ENCODE data around the gene C1QTNF6. TPM values are rescaled to one million over a fixed set of nuclear protein-coding genes. Genes with fewer than 3 reads are reported as not detected.

The C1QTNF6 gene
- total and polyA plus RNA-seq, 2 experiments from 2014 or later, result 1.7 to 2.3 TPM

DNA sequence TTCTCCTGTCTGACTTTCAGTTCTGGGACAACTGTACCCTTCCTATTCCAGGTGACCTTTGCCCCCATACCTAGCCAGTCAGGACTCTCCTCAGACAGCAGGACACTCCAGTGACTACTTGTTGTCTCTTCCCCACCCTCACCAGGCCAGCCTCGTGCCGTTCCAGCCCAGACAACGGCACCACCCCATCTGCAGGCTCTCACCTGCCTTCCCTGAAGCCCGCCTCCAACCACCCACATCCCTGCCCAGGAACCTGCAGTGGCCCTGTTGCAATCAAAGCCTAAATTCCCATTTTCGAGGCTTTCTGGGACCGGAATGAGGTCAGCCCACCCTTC, 42.0 kb downstream of the C1QTNF6 start:
- Histone ChIP-seq H3K4me3 (no peak overlapping the region), H3K36me3 (ENCODE audit: insufficient read depth) (no peaks in the 10 kb centered on the region), H4K20me1 (replicated peaks; ENCODE audit: insufficient read depth) (no peaks in the 10 kb centered on the region), H3K4me1 (ENCODE audit: insufficient read depth) (no peaks in the 10 kb centered on the region), H3K9me2 (ENCODE audit: insufficient read depth) (no peaks in the 10 kb centered on the region), H3K27me3 (ENCODE audit: insufficient read depth) (no peaks in the 10 kb centered on the region), H3K79me2 (replicated peaks; ENCODE audit: insufficient read depth) (no peaks in the 10 kb centered on the region), H3K27ac (ENCODE audit: low read depth) (no peak overlapping the region), H2AFZ (no peak overlapping the region), H3F3A (replicated peaks; ENCODE audit: low read depth) (no peaks in the 10 kb centered on the region), H3K4me2 (no peak overlapping the region)
- ATAC-seq (no peak), DNase-seq (ENCODE audit: low spot score) (no peak)
- H3K4me3 Mint-ChIP-seq, result no peak overlapping the region
- H3K9me3 Mint-ChIP-seq, result no peaks in the 10 kb centered on the region; the same call in 2 of the 3 replicates
- H3K27me3 Mint-ChIP-seq (ENCODE audit: insufficient read depth, low read depth, poor library complexity), result peaks cover 8% of the 10 kb centered on the region
- no peaks in the 10 kb centered on the region for H3K36me3 Mint-ChIP-seq (ENCODE audit: low read depth)
- H3K27ac Mint-ChIP-seq, result no peak overlapping the region
- peaks cover 20% of the 10 kb centered on the region for H3K4me1 Mint-ChIP-seq
- no peak for TF ChIP-seq EZH2 (IDR thresholded peaks at IDR 0.05; ENCODE audit: low read depth, unreplicated experiment)
- no peak for TF ChIP-seq ZNF331 (CRISPR knock-in tag; IDR thresholded peaks at IDR 0.05; ENCODE audit: low read depth)
- no peak for TF ChIP-seq ZNF114 (CRISPR knock-in tag; IDR thresholded peaks at IDR 0.05)
- TF ChIP-seq CREB1 (CRISPR knock-in tag; IDR thresholded peaks at IDR 0.05; ENCODE audit: low read depth), result no peak
- TF ChIP-seq, protein P1, sequence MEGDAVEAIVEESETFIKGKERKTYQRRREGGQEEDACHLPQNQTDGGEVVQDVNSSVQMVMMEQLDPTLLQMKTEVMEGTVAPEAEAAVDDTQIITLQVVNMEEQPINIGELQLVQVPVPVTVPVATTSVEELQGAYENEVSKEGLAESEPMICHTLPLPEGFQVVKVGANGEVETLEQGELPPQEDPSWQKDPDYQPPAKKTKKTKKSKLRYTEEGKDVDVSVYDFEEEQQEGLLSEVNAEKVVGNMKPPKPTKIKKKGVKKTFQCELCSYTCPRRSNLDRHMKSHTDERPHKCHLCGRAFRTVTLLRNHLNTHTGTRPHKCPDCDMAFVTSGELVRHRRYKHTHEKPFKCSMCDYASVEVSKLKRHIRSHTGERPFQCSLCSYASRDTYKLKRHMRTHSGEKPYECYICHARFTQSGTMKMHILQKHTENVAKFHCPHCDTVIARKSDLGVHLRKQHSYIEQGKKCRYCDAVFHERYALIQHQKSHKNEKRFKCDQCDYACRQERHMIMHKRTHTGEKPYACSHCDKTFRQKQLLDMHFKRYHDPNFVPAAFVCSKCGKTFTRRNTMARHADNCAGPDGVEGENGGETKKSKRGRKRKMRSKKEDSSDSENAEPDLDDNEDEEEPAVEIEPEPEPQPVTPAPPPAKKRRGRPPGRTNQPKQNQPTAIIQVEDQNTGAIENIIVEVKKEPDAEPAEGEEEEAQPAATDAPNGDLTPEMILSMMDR (conservative IDR thresholded peaks at IDR 0.05; ENCODE audit: low read depth in 2 of 2), result no peak
- TF ChIP-seq, protein P2, sequence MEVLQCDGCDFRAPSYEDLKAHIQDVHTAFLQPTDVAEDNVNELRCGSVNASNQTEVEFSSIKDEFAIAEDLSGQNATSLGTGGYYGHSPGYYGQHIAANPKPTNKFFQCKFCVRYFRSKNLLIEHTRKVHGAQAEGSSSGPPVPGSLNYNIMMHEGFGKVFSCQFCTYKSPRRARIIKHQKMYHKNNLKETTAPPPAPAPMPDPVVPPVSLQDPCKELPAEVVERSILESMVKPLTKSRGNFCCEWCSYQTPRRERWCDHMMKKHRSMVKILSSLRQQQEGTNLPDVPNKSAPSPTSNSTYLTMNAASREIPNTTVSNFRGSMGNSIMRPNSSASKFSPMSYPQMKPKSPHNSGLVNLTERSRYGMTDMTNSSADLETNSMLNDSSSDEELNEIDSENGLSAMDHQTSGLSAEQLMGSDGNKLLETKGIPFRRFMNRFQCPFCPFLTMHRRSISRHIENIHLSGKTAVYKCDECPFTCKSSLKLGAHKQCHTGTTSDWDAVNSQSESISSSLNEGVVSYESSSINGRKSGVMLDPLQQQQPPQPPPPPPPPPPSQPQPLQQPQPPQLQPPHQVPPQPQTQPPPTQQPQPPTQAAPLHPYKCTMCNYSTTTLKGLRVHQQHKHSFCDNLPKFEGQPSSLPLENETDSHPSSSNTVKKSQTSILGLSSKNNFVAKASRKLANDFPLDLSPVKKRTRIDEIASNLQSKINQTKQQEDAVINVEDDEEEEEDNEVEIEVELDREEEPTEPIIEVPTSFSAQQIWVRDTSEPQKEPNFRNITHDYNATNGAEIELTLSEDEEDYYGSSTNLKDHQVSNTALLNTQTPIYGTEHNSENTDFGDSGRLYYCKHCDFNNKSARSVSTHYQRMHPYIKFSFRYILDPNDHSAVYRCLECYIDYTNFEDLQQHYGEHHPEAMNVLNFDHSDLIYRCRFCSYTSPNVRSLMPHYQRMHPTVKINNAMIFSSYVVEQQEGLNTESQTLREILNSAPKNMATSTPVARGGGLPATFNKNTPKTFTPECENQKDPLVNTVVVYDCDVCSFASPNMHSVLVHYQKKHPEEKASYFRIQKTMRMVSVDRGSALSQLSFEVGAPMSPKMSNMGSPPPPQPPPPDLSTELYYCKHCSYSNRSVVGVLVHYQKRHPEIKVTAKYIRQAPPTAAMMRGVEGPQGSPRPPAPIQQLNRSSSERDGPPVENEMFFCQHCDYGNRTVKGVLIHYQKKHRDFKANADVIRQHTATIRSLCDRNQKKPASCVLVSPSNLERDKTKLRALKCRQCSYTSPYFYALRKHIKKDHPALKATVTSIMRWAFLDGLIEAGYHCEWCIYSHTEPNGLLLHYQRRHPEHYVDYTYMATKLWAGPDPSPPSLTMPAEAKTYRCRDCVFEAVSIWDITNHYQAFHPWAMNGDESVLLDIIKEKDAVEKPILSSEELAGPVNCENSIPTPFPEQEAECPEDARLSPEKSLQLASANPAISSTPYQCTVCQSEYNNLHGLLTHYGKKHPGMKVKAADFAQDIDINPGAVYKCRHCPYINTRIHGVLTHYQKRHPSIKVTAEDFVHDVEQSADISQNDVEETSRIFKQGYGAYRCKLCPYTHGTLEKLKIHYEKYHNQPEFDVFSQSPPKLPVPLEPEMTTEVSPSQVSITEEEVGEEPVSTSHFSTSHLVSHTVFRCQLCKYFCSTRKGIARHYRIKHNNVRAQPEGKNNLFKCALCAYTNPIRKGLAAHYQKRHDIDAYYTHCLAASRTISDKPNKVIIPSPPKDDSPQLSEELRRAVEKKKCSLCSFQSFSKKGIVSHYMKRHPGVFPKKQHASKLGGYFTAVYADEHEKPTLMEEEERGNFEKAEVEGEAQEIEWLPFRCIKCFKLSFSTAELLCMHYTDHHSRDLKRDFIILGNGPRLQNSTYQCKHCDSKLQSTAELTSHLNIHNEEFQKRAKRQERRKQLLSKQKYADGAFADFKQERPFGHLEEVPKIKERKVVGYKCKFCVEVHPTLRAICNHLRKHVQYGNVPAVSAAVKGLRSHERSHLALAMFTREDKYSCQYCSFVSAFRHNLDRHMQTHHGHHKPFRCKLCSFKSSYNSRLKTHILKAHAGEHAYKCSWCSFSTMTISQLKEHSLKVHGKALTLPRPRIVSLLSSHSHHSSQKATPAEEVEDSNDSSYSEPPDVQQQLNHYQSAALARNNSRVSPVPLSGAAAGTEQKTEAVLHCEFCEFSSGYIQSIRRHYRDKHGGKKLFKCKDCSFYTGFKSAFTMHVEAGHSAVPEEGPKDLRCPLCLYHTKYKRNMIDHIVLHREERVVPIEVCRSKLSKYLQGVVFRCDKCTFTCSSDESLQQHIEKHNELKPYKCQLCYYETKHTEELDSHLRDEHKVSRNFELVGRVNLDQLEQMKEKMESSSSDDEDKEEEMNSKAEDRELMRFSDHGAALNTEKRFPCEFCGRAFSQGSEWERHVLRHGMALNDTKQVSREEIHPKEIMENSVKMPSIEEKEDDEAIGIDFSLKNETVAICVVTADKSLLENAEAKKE (CRISPR knock-in tag; IDR thresholded peaks at IDR 0.05), result no peak
- TF ChIP-seq JUNB (IDR thresholded peaks at IDR 0.05; ENCODE audit: unreplicated experiment), result no peak
- TF ChIP-seq, protein P3, sequence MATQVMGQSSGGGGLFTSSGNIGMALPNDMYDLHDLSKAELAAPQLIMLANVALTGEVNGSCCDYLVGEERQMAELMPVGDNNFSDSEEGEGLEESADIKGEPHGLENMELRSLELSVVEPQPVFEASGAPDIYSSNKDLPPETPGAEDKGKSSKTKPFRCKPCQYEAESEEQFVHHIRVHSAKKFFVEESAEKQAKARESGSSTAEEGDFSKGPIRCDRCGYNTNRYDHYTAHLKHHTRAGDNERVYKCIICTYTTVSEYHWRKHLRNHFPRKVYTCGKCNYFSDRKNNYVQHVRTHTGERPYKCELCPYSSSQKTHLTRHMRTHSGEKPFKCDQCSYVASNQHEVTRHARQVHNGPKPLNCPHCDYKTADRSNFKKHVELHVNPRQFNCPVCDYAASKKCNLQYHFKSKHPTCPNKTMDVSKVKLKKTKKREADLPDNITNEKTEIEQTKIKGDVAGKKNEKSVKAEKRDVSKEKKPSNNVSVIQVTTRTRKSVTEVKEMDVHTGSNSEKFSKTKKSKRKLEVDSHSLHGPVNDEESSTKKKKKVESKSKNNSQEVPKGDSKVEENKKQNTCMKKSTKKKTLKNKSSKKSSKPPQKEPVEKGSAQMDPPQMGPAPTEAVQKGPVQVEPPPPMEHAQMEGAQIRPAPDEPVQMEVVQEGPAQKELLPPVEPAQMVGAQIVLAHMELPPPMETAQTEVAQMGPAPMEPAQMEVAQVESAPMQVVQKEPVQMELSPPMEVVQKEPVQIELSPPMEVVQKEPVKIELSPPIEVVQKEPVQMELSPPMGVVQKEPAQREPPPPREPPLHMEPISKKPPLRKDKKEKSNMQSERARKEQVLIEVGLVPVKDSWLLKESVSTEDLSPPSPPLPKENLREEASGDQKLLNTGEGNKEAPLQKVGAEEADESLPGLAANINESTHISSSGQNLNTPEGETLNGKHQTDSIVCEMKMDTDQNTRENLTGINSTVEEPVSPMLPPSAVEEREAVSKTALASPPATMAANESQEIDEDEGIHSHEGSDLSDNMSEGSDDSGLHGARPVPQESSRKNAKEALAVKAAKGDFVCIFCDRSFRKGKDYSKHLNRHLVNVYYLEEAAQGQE (IDR thresholded peaks at IDR 0.05; ENCODE audit: unreplicated experiment), result no peak
- TF ChIP-seq NANOG (IDR thresholded peaks at IDR 0.05; ENCODE audit: borderline replicate concordance), result no peak
- TF ChIP-seq, protein P4, sequence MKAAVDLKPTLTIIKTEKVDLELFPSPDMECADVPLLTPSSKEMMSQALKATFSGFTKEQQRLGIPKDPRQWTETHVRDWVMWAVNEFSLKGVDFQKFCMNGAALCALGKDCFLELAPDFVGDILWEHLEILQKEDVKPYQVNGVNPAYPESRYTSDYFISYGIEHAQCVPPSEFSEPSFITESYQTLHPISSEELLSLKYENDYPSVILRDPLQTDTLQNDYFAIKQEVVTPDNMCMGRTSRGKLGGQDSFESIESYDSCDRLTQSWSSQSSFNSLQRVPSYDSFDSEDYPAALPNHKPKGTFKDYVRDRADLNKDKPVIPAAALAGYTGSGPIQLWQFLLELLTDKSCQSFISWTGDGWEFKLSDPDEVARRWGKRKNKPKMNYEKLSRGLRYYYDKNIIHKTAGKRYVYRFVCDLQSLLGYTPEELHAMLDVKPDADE (IDR thresholded peaks at IDR 0.05), result no peak
- TF ChIP-seq EZH2phosphoT487 (IDR thresholded peaks at IDR 0.05; ENCODE audit: unreplicated experiment), result no peak
- TF ChIP-seq POLR2AphosphoS5 (IDR thresholded peaks at IDR 0.05; ENCODE audit: low read depth), result no peak
- TF ChIP-seq STAT1 (IDR thresholded peaks at IDR 0.05; ENCODE audit: unreplicated experiment), result no peak
